ENCODE measurements around the gene DOCK9.

DOCK9 gene, protein sequence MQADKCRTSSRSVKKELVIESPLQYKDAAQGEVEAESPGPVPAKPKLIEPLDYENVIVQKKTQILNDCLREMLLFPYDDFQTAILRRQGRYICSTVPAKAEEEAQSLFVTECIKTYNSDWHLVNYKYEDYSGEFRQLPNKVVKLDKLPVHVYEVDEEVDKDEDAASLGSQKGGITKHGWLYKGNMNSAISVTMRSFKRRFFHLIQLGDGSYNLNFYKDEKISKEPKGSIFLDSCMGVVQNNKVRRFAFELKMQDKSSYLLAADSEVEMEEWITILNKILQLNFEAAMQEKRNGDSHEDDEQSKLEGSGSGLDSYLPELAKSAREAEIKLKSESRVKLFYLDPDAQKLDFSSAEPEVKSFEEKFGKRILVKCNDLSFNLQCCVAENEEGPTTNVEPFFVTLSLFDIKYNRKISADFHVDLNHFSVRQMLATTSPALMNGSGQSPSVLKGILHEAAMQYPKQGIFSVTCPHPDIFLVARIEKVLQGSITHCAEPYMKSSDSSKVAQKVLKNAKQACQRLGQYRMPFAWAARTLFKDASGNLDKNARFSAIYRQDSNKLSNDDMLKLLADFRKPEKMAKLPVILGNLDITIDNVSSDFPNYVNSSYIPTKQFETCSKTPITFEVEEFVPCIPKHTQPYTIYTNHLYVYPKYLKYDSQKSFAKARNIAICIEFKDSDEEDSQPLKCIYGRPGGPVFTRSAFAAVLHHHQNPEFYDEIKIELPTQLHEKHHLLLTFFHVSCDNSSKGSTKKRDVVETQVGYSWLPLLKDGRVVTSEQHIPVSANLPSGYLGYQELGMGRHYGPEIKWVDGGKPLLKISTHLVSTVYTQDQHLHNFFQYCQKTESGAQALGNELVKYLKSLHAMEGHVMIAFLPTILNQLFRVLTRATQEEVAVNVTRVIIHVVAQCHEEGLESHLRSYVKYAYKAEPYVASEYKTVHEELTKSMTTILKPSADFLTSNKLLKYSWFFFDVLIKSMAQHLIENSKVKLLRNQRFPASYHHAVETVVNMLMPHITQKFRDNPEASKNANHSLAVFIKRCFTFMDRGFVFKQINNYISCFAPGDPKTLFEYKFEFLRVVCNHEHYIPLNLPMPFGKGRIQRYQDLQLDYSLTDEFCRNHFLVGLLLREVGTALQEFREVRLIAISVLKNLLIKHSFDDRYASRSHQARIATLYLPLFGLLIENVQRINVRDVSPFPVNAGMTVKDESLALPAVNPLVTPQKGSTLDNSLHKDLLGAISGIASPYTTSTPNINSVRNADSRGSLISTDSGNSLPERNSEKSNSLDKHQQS (N-terminal part only)

DNA sequence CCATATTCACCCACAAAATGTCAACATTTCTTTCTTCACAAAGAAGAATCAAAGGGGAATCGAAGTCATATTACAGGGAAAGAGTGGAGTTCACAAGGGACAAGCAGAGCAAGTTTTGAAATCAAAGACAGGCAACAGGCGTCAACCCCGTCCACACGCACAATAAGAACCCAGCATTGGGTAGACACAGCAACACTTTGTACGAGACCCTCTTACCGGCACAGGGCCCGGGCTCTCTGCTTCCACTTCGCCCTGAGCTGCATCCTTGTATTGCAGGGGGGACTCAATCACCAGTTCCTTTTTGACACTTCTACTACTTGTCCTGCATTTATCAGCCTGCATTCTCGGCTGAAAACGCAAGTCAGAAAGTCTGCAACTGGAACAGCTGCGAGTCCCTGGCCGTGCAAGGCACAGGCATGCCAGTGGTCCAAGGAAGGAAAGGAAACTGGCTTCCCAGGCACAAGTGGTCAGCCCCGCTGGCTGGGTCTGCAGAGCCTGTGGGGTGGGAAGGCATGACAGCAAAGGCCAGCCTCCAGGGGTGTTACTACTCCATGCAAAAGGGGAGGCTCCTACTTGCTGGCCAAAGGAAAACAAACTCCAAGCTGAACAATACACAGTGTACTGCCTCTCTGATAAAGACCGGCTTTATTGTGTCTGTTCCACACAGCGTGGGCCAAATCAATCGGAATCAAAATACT, at the start of gene DOCK9:
TSS of gene DOCK9 (minus strand) at position 497 of the 698 bp plus-strand sequence. CDS start at position 342, 155 bp downstream.
- peak; percentile 64 for DNase-seq (ENCODE audit: low spot score)

DNA sequence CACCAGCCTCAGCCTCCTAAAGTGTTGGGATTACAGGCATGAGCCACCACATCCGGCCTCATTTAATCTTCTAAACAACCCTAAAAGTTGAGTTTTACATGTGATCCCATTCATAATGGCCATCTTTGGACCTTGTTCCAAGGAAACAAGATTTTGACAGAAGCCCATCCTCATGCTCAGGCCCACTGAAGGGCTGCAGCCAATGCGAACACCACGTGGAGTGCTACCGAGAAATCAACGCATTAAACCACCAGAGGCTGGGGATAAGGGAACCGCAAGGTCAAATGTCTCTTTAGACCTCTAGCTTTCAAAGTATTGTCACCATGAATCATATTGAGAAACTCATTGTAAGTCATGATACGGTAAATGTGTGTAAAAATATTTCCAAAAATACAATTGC, 49.4 kb upstream of the DOCK9 start:
- DNase-seq (ENCODE audit: low spot score) = no peak

DNA sequence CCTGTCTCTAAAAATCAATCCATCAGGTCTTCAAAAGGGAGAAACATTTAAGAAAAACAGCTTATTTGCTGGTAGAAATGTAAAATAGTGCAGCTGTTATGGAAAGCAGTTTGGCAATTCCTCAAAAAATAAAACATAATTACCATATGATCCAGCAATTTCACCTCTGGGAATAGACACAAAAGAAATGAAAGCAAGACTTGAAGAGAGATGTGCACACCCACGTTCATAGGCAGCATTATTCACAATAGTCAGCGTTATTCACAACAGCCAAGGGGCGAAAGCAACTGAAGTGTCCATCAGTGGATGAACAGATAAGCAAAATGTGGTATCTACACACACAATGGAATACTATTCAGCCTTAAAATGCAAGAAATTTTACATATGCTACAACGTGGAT, 45.1 kb upstream of the DOCK9 start:
- no peak for DNase-seq (ENCODE audit: low spot score)

DNA sequence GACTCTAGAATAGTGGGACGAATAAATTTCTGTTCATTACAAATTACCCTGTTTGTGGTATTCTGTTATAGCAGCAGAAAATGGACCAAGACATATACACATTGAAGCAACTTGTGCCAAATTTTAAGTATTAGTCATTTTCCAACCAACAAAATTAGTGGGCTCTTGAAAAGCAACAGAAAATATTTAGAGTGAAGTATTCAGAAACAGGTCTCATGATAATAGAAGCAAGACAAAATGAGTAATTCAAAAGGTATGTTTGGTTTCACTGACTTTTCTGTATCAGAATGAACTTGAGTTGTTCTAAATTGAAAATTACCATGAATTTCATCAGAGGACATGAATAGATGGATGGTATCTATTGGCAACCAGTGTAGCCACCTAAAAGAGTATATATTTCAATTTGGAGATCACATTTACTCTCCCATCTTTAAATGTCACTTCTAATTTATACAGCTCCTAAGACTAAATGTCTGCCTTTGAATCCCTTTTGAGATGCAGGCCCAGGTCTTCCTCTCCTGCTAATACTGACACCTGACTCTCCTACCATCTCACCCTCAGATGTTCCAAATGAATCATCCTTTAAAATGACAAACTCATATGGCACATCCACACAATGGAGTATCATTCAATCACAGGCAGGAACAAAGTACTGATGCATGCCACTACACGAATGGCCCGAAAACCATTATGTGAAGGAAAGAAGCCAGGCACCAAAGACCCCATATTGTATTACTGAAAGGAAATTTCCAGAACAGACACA, 40.7 kb upstream of the DOCK9 start:
- DNase-seq (ENCODE audit: low spot score) = no peak

DNA sequence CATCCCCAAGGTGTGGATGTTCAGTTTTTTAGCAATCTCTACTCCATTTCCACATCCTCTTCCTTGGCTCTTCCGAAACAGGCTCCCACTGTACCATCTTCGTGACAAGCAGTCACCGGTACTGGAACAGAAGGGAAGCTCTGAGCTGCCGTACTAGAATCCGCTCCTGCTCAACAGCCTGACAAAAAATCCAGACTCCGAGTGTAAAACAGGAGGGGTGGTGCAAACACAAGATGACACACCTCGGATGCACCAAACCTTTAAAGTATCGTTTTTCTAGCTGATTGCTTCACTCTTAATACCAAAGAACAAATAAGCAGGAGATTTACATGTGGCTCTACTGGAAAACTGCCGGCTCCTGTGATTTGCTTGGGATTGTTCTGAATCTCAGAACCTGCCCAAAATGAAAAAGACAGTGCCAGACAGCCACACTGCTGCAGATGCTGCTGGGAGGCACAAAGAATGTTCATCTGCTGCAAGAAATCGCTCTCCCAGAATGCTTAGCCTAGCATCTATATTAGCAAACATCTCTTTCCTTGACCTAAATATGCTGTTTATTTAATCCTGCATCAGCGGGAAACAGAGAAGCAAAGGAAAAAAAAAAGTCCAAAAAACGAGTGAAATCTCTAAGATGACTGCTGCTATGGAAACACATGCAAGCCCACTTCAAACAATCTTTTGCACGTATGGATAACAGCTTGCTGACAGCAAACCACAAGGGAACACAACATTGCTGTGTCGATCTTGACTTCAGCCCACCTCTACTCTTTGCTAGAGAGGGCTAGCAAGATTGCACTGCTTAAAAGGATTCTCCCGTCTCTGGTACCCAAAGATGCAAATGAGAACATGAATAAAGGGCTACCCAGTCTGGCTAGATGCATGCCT, 38.0 kb upstream of the DOCK9 start:
- no peak for DNase-seq (ENCODE audit: low spot score)

DNA sequence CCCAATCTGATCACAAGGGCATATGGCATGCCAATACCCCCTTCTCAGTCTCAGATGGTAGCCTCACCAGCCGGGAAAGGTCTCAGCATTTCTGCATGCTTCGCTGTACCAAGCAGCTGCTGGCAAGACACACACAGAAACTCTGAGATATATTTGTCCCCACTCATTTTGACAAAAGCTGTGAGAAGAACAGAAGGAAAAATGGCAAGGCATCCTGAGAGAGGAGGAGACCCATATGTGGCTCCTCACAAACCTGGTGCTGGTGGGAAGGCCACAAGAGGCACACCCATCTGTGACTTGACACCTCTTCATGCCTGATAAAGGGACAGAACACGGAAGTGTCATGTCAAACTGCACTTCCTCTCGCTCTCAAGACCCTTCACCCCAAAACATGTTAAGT, 36.7 kb upstream of the DOCK9 start:
- DNase-seq (ENCODE audit: low spot score) = no peak

DNA sequence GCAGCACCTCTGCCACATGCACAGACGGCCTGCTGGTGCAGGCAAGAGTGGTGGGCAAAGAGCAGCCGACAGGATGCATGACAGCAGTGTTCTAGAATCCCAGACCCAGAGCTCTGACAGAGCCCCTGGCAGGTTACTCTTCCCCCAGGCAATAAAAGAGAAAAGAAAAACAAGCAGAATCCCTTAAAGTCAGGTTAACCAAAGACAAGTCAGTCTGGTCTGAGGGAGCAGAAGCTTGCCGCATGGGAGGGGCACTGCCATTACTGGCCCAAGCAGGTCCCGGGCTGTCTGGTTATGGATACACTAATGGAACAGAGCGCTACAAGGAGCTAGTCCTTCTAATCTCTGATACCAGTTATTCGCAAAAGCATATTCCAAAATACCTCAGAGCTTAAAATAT, 36.1 kb upstream of the DOCK9 start:
- DNase-seq (ENCODE audit: low spot score) = no peak

DNA sequence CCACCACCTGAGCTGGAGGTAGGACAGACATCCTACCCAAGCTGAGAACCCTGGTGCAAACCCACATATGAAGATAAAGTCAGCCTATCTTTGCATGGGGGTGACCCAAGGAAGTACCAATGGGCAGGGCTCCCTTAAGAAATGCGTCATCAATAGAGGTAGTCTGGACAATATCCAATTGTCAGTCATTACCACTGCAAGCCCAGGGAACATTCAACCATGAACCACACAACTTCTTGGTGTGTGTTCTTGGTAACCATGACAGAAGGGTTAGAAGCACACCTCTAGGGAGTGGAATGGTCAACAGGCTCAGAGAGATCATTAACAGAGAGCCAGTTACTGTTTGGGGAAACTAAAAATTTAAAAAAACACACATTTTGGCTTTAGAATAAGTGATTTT, 34.7 kb upstream of the DOCK9 start:
- no peak for DNase-seq (ENCODE audit: low spot score)

DNA sequence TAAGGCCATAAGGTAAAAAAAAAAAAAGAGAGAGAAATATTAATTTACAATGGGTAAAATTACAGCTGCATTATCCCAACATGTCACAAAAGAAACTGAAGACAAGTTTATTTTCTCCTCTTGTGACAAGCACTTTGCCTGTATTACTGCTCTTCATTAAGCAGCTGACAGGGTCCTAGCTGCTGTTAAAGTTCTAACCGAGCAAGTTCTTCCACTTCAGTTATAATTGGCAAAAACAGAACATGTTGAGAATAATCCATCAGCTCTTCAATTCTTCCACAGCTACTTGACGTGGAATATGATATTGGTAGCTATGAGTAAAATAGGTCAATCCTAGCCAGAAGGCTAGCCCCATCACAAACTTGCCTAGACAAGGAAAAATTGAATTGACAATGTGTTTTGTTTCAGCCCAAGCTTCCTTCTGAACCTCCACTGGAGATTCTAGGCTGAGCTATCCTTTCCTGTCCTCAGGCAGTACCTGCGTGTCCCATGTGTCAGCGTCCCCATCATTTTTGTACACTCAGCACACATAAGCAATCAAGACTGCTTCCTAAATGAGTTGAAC, 32.2 kb upstream of the DOCK9 start:
- DNase-seq (ENCODE audit: low spot score) = no peak

DNA sequence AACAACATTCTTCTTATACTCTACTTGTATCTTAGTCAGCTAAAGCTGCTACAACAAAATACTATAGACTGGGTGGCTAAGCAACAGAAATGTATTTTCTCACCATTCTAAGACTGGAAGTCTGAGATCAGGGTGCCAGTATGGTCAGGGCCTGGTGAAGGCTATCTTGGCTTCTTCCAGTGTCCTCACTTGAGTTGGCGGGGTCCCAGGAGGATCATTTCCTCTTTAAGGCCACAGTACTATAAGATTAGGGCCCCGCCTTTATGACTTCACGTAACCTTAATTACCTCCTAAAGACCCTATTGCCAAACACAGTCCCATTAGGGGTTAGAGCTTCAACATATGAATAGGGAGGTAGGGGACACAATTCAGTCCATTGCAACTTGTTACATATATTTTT, 30.7 kb upstream of the DOCK9 start:
- no peak for DNase-seq (ENCODE audit: low spot score)

DNA sequence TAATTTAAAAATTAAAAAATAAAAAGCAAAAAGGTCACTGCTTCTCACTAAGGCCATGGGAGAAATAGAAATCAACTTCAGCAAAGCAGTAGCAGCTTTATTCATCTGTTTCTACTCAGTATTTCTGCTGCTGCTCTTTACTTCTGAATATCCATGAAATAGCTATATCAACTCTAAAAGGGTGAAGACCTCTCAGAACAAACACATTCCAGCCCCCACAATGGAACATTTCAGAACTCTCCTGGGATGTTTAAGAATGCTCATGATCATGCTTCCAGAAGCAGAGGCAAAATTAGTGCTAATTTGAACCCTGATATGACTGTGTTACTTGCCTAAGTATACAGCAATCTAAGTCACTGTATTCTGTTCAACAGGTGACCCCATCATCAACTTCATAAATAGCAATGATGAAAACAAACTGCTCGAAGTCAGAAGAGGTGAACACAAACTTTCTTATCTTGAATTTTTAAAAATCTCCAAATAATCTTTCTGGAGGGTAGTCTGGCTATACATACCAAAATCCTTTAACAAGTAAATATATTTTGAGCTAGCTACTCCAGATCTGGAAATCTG, 29.6 kb upstream of the DOCK9 start:
- no peak for DNase-seq (ENCODE audit: low spot score)

DNA sequence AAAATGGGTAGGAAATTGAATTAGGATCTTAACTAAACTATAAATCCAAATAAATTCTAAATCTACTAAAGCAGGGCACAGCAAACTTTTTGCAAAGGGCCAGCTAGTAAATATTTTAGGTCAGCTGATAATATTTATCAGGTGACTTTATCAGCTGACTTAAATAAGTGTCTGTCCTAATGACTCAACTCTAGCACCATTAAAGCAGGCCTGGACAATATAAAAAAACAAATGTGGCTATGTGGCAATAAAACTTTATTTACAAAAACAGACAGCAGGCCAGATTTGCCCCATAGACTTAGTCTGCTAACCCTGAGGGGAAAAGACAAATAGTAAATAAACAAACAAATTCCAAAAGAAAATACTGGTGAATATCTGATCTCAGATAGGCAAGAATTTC, 27.7 kb upstream of the DOCK9 start:
- DNase-seq (ENCODE audit: low spot score) = no peak

DNA sequence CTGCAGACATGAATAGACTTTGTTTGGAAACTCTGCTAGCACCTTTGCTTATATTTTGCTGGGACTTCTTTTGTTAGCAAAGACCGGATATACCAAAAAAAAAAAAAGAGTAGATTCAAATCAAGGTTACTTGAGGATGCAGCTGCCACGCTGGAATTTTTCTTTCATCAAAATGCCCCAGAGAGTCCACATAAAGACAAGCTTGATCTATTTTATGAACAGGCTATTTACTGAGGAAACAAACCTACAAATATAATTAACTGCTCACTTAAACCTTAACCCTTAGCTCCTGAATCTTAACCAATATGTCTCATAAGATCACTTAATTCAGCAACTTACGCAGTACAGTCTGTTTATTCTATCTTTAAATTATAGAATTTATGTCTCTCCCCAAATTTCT, 27.1 kb upstream of the DOCK9 start:
- no peak for DNase-seq (ENCODE audit: low spot score)

DNA sequence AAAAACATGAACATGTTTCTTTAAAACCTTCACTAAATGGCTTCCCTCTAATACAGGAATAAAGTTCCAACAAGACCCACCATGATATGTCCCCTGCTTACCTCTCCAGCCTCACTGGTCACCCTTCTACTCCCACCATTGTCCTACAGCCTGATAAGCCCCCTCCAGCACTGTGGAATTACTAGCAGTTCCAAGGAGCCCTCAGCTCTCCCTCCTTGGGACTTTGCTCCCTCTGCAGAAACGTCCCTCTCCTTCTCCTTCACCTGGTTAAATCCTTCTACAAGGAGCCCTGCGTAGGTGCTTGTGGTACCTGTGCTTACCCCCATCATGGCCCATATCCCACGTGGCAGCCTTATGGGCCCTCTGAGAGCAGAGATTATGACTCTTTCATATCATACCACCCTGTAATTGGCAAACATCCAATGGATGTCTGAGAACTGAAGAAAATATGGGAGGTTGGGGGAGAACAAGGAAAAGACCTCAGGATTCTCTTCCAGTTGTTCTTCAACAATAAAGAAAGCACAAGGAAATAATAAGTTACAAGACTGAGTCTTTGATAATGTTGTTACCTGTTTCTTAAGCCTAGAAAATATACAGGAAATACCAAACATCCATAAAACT, 26.1 kb upstream of the DOCK9 start:
- DNase-seq (ENCODE audit: low spot score) = no peak

DNA sequence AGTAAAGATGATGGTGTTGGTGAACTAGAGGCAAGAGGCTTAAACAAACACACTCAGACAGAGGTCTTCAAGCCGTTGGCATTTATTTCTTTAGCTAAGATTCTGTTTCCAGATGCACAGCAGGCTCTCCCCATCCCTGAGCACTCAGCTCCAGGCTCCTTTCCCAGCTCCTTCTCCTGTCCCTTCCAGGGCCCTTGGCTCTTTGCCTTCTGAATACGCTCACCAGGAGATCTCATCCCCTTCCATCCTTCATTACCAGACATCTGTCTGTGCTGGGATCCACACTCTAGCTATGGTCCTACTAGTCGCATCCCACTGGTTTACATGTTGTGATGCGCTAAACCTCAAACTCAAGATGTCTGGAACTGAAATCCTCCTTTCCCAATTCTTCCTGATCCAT, 25.3 kb upstream of the DOCK9 start:
- no peak for DNase-seq (ENCODE audit: low spot score)

DNA sequence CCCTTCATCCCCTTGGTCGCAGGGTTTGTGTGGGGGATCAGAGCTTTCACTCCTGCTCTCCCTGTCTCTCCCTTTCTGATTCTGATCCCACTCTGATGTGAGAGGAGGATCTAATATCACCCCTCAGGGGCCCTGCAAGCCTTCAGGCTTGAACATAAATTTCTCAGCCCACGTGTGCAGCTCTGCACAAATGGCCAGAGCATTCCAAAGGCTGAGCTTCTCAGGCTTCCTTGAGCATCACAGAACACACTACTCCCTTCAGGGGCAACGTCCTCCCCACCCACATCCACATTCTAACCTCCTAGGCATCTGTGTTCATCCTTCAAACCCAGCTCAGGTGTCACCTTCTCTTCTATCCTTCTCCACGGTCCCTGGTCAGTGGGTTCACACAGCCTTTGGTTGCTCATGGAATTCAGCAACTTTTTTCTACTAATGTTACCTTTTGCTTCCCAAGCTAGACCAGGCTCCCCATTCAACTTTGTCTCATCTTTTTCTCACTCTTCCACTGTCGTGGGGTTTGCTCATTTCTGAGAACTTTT, 24.4 kb upstream of the DOCK9 start:
- no peak for DNase-seq (ENCODE audit: low spot score)

DNA sequence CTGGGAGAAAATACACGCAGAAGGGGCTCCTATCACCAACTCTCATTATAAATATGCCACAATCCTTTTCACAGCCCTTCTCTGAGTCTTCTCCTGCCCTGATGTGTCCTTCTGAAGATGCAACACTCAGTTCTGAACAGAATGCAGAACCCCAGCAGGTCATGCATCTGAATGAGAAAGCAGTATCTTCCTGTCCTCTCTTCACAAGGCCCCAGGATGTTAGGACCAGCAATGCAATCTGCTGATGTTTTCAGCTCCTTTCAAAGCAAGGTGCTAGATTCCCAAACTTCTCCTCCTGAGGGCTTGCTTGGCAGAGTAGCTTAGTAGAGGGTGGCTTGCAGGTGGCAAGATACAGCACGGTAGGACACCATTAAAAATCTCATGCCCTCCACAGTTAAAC, 22.3 kb upstream of the DOCK9 start:
- DNase-seq (ENCODE audit: low spot score) = no peak

DNA sequence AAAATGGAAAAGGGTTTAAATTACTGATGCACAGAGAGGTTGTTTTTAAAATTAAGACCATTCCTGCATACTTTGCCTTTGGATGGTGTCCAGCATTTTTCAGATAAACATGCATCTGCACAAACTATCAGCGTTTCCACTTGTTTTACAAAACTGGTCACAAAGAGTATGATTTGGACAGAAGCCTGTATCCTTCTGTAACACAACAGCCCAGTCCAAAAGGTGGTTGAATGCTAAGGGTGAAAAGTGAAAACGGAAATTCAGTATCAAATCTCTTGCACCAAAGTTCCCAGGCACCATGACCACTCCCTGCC, 21.7 kb upstream of the DOCK9 start:
- no peak for DNase-seq (ENCODE audit: low spot score)
